Skeletal muscle tissue (tissue), 4 donors: ENCODE measurements around the gene FARP2. TPM values are rescaled to one million over a fixed set of nuclear protein-coding genes. Genes with fewer than 3 reads are reported as not detected.

Experiments
- H3K27ac ChIP-seq: one replicate; pipeline ENCODE4 v1.7.0; 2013; ENCODE audit warnings: mild to moderate bottlenecking, low read depth, low read length, inconsistent platforms
- H3K27me3 ChIP-seq, 3 donors: one replicate each; pipeline ENCODE4 v1.7.0; 2013; ENCODE audit warnings: low read length in 3 of 3; ENCODE audit not compliant: control insufficient read depth in 3 of 3, insufficient read depth in 3 of 3
- H3K36me3 ChIP-seq, 3 donors: one replicate each; pipeline ENCODE4 v1.7.0; 2013; ENCODE audit warnings: low read length in 3 of 3; ENCODE audit not compliant: control insufficient read depth in 3 of 3, insufficient read depth in 3 of 3
- H3K4me1 ChIP-seq, 3 donors: one replicate each; pipeline ENCODE4 v1.7.0; 2013; ENCODE audit warnings: low read length in 3 of 3, mild to moderate bottlenecking in 3 of 3; ENCODE audit not compliant: control insufficient read depth in 3 of 3, insufficient read depth in 3 of 3
- H3K4me3 ChIP-seq, 3 donors: one replicate each; pipeline ENCODE4 v1.7.0; 2013; ENCODE audit warnings: low read length in 3 of 3
- H3K9ac ChIP-seq, 3 donors: one replicate each; pipeline ENCODE4 v1.7.0; 2013; ENCODE audit warnings: low read length in 3 of 3, mild to moderate bottlenecking in 3 of 3, moderate library complexity in 2 of 3, low read depth in 1 of 3
- H3K9me3 ChIP-seq, 3 donors: one replicate each; pipeline ENCODE4 v1.7.0; 2013; ENCODE audit warnings: low read length in 3 of 3; ENCODE audit not compliant: control insufficient read depth in 3 of 3
- total RNA-seq: library from RNA; depleted of rRNA; stranded (reverse); fragments of >200 nt; gene quantifications from one replicate; pipeline ENCODE4 v1.2.3, GENCODE V29; 2014
- donor health status: Osteomylitis.

Gene FARP2
- total RNA-seq, 1 donor from 2014 or later, result 21.9 TPM

DNA sequence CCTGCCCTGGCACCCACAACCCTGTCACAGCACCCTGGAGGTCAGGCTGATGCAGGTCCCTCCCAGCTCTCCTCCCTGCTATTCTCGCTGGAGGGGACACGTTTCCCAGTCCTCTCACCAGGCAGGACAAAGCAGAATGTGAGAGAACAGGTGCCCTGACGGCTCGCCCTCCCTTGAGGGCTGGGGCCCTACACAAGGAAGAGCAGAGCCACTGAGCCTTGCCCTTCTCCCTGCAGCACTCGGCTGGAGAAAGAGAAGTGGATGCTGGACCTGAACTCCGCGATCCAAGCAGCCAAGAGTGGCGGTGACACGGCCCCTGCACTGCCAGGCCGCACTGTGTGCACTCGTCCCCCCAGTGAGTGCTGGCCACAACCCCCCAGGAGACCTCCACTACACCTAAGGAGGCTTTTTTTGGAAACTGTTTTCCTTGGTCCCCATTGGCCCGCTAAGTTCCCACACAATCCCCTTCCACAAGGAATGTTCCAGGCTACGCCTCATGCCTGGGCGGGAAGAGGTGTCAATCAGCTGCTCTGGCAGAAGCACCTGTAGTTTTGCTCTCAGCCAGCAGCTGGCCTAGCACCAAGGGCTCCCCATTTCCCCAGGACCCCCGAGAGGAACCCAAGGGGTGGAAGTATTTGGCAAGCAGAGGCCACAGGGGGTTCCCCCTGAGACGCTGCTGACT, 134.9 kb downstream of the FARP2 start:
- H3K4me3 ChIP-seq, result no peak overlapping the region
- H3K27me3 ChIP-seq, result no peaks in the 10 kb centered on the region
- H3K4me1 ChIP-seq, result no peaks in the 10 kb centered on the region
- H3K27ac ChIP-seq, result no peak overlapping the region
- H3K9me3 ChIP-seq, result no peaks in the 10 kb centered on the region
- peaks cover 29 to 38% (median 38%) of the 10 kb centered on the region in 3 donors for H3K36me3 ChIP-seq
- H3K9ac ChIP-seq, result no peak overlapping the region

DNA sequence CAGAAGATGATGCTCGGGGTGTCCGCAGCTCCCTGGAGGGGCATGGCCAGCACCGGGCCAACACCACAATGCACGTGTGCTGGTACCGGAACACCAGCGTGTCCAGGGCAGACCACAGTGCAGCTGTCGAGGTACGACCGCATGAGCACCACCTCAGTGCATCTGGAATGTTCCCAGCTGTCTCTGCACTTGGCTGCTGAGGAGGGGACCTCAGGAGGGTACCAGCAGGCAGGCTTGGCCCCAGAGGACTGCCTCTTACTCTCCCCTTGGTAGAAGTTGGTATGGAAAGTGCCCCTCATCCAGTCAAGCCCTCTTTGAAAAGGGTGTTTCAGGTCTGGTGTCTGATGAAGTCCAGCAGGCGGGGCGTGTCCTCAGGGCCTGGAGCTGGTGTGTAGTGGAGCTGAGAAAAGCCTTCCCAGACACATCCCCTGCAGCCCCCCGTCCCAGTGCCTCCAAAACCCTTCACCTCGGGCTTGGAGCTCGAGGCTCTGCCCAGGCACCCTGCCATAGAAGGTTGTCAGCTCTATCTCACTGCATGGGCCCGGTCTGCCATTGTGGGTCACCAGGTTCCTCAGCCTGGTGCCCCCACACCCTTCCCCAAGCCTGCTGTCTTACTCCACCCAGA, 135.6 kb downstream of the FARP2 start:
- H3K36me3 ChIP-seq, result peaks cover 35 to 44% (median 42%) of the 10 kb centered on the region in 3 donors
- H3K9ac ChIP-seq, result no peak overlapping the region
- no peak overlapping the region for H3K4me3 ChIP-seq
- no peaks in the 10 kb centered on the region for H3K9me3 ChIP-seq
- H3K4me1 ChIP-seq, result no peaks in the 10 kb centered on the region
- H3K27me3 ChIP-seq, result no peaks in the 10 kb centered on the region
- no peak overlapping the region for H3K27ac ChIP-seq

DNA sequence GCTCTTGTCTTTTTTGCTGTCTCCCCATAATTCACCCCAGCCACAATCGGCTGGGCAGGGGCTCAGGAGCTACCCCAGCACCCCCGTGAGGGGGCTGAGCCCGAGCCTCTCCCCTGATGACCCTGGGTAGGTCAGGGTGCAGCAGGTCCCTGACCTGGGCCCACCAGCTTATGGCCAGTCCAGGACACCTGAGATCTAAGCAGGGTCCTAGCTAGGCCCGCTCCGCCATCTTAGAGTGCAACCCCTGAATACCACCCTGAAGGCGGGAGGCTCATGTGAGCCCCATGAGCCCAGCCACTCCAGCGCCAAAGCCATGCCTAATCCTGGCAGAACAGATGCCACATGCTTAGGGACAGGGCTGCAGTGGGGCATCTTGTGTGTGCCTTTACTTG, 136.1 kb downstream of the FARP2 start:
- H3K36me3 ChIP-seq, result peaks cover 40 to 46% (median 44%) of the 10 kb centered on the region in 3 donors
- no peak overlapping the region for H3K9ac ChIP-seq
- H3K4me3 ChIP-seq, result no peak overlapping the region
- no peak overlapping the region for H3K27ac ChIP-seq
- H3K27me3 ChIP-seq, result no peaks in the 10 kb centered on the region
- no peaks in the 10 kb centered on the region for H3K4me1 ChIP-seq
- no peaks in the 10 kb centered on the region for H3K9me3 ChIP-seq

DNA sequence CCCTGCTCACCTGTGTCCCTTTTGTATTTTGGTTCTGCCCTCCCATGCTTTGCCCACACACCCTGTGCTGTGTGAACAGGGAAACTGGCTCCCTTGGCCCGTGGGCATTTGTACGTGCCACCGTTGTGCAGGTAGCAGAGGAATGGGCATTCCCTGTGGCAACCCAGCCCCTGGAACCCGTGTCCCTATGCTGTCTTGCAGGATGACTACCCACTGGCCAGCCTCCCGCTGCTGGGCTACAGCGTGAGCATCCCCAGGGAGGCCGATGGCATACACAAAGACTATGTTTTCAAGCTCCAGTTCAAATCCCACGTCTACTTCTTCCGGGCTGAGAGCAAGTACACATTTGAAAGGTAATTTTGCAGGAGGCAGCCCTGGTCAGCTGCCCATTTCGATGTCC, 137.0 kb downstream of the FARP2 start:
- H3K27me3 ChIP-seq, result no peaks in the 10 kb centered on the region
- no peak overlapping the region for H3K9ac ChIP-seq
- H3K27ac ChIP-seq, result no peak overlapping the region
- H3K36me3 ChIP-seq, result peaks cover 44 to 54% (median 49%) of the 10 kb centered on the region in 3 donors
- H3K4me3 ChIP-seq, result no peak overlapping the region
- H3K4me1 ChIP-seq, result no peaks in the 10 kb centered on the region
- H3K9me3 ChIP-seq, result no peaks in the 10 kb centered on the region

DNA sequence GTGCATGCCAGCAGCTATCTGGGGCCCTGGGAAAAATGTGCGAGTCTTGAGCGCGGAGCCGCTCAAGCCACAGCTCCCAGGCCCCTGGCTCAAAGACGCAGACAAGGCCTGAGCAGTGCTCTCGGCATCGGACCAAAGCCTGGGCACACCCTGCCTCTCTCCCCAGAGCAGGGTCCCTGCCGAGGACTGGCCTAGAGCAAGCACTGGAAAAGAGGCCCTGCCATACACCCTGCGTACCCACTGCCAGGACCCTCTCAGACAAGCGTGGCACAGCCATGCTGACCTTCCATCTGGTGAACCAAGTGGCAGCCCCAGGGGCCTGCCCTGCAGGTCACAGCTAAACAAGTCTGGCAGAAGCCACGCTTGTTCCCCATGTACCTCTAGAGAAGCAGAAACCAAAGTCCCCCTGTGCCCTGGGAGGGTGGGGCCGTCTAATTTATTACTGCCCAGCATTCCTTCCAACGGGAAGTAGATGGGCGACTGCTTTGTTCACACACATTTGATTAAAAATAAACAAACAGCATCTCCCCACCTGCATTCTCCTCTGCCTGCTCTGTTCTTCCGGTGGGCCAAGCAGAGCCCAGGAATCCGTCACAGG, 138.3 kb downstream of the FARP2 start:
- H3K27ac ChIP-seq, result no peak overlapping the region
- peaks cover under 1 to 6% (median 2%) of the 10 kb centered on the region in 3 donors for H3K4me1 ChIP-seq
- H3K36me3 ChIP-seq, result peaks cover 54 to 65% (median 61%) of the 10 kb centered on the region in 3 donors
- no peak overlapping the region for H3K9ac ChIP-seq
- H3K27me3 ChIP-seq, result no peaks in the 10 kb centered on the region
- H3K9me3 ChIP-seq, result no peaks in the 10 kb centered on the region
- H3K4me3 ChIP-seq, result no peak overlapping the region

DNA sequence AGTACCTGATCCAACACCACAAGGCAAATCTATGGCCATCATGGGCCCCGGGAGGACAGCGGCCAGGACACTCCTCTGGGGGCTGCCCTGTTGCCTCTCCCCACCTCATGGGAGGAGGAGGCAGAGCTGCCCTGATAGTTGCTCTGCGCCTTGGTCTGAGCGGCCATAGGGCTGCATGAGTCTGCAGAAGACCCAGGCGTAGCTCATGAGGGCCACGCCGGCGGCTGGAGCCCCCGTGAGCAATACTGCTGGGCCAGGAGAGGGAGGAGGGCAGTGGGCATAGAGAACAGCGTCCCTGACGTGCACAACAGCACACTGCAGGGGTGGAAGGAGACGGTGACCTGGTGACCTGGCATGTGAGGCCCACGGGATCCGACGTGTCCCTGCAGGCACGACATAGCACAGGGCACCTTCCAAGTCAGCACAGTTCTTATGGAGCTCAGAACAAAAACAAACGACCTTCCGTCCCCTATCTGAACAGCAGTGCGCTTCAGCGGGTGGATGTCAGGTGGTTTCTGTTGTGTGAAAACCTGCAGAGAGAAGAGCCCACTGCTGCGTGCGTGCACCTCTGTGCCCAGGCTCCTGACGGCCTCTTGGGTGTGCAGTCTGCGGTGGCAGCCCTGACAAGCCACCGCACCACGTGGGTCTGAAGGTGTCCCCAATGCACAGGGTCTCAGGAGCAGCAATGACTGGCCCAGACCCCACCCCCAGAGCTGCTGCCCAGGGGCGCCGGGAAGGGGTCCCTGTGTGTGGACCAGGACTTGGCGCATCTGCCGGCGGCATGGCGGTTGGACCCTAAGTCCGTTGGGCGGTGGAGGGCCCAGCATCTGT, 139.3 kb downstream of the FARP2 start:
- H3K27ac ChIP-seq, result no peak overlapping the region
- H3K4me3 ChIP-seq, result no peak overlapping the region
- H3K9me3 ChIP-seq, result no peaks in the 10 kb centered on the region
- H3K4me1 ChIP-seq, result peaks cover 9 to 15% (median 12%) of the 10 kb centered on the region in 3 donors
- no peaks in the 10 kb centered on the region for H3K27me3 ChIP-seq
- H3K9ac ChIP-seq, result no peak overlapping the region
- peaks cover 58 to 61% (median 61%) of the 10 kb centered on the region in 3 donors for H3K36me3 ChIP-seq

DNA sequence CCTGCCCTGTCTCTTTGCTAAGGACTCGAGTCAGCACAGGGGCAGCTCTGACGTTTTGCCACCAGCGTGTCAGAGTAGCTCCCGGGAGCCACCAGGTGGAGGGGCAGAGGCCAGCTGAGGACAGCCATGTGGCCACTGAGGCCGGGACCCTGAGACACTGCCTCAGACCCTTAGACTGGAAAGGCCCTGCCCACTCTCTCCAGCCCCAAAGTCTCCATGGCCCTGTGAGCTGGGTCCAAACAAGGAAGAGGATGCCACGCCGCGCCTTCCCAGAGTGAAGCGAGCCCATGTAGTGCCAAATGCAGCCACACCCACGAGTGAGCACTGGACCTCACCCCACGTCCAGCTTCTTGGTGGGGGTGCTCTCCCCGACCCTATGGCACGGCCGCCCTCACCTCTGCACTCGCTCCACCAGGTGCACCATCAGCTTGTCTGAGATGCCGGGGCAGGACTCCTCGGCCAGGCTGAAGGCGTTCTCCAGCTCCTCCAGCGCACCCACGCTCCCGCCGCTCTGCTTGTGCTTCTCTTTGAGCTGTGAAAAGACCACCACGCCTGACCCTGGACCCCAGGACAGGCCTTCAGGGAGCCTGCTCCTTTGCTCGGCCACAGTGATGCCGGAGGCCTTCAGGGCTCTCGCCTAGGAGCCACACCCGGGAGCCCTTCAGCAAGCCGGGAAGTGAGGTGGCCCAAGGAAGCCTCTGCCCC, 140.1 kb downstream of the FARP2 start:
- Histone ChIP-seq H3K36me3 (peaks cover 65 to 67% (median 65%) of the 10 kb centered on the region in 3 donors), H3K9me3 (no peaks in the 10 kb centered on the region), H3K4me3 (no peak overlapping the region), H3K4me1 (peaks cover 17 to 23% (median 20%) of the 10 kb centered on the region in 3 donors), H3K27ac (no peak overlapping the region), H3K27me3 (no peaks in the 10 kb centered on the region), H3K9ac (no peak overlapping the region)

DNA sequence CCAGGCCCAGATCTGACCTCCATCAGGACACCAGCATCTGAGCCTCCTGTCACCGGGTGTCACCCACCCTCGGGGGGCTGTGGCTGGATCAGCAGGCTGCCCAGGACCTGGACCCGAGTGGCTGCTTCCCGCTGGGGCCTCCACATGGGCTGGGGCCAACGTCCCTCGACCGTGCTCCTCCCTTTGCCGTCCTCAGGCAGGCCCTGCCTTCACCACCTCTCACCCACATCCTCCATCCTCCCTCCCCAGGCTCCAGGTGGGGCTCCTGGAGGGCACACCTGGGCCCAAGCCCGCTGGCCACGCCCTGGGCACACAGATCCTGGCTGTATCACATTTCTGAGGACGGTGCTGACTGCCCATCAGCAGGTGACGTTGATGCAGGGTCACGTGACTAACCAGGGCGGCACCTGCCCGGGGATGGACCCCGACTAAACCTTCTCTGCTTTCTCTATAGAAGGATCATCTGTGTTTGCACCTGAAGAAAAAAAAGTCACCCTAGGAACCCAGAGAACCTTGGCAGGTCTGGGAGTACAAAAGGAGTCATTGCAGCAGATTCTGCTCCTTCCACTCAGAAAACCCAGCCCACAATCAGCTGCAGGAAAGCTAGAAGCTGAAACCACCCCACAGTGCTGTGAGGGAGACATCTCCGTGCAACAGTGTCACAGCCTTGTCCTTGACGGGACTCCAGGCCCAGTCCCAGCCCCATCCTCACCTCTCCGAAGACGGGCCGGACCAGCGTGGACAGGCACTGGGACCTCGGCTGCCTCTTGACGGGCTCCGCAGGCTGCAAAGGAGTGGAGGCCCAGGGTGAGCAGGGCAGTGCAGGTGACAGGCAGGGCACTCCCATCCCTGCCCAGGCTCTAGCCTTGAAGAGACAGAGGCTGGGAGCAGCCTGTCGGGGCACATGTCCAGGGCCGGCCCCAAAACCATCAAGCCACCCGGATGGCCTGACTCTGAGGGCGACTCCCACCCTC, 141.1 kb downstream of the FARP2 start:
- Histone ChIP-seq H3K9ac (peak overlapping the region in 1 of 3 donors; percentile 8), H3K4me1 (peaks cover 24 to 33% (median 26%) of the 10 kb centered on the region in 3 donors), H3K9me3 (no peaks in the 10 kb centered on the region), H3K36me3 (peaks cover 67 to 72% (median 69%) of the 10 kb centered on the region in 3 donors), H3K27ac (no peak overlapping the region), H3K27me3 (no peaks in the 10 kb centered on the region), H3K4me3 (no peak overlapping the region)
